ENCODE results near the gene EPHA2. TPM values are rescaled to one million over a fixed set of nuclear protein-coding genes. Genes with fewer than 3 reads are reported as not detected.

The EPHA2 gene
- total RNA-seq, 1 donor from 2014 or later, result 76.3 TPM

GRCh38 chr1:16143566-16144324 is 12.1 kb downstream of the EPHA2 start:
- TF ChIP-seq CTCF (IDR thresholded peaks at IDR 0.05; ENCODE audit: unreplicated experiment), result no peak
- Mint-ChIP-seq H3K36me3 (peaks cover 21% of the 10 kb centered on the region), H3K4me3 (no peak overlapping the region), H3K9me3 (no peaks in the 10 kb centered on the region), H3K27ac (peak overlapping the region; percentile 100), H3K27me3 (ENCODE audit: low read depth) (no peaks in the 10 kb centered on the region), H3K4me1 (peaks cover 74% of the 10 kb centered on the region)
- DNase-seq (ENCODE audit: low spot score in 2 of 2, unreplicated experiment in 2 of 2), result peak in 1 of 2 experiments; percentile 66

- Mint-ChIP-seq H3K9me3 (no peaks in the 10 kb centered on the region), H3K27ac (peak overlapping the region; percentile 100), H3K4me3 (no peak overlapping the region), H3K4me1 (peaks cover 78% of the 10 kb centered on the region), H3K27me3 (ENCODE audit: low read depth) (no peaks in the 10 kb centered on the region), H3K36me3 (peaks cover 14% of the 10 kb centered on the region)
- TF ChIP-seq CTCF (IDR thresholded peaks at IDR 0.05; ENCODE audit: unreplicated experiment), result no peak
- no peak for DNase-seq (ENCODE audit: low spot score in 2 of 2, unreplicated experiment in 2 of 2)
Observed at GRCh38 chr1:16143005-16143565, 12.8 kb downstream of the EPHA2 start.

- Mint-ChIP-seq H3K9me3 (no peaks in the 10 kb centered on the region), H3K4me3 (peak overlapping the region; percentile 34), H3K36me3 (peaks cover 10% of the 10 kb centered on the region), H3K27ac (peak overlapping the region; percentile 96), H3K4me1 (peaks cover 75% of the 10 kb centered on the region), H3K27me3 (ENCODE audit: low read depth) (no peaks in the 10 kb centered on the region)
- no peak for TF ChIP-seq CTCF (IDR thresholded peaks at IDR 0.05; ENCODE audit: unreplicated experiment)
- no peak for DNase-seq (ENCODE audit: low spot score in 2 of 2, unreplicated experiment in 2 of 2)
Observed at GRCh38 chr1:16142383-16142995, 13.4 kb downstream of the EPHA2 start.

DNA sequence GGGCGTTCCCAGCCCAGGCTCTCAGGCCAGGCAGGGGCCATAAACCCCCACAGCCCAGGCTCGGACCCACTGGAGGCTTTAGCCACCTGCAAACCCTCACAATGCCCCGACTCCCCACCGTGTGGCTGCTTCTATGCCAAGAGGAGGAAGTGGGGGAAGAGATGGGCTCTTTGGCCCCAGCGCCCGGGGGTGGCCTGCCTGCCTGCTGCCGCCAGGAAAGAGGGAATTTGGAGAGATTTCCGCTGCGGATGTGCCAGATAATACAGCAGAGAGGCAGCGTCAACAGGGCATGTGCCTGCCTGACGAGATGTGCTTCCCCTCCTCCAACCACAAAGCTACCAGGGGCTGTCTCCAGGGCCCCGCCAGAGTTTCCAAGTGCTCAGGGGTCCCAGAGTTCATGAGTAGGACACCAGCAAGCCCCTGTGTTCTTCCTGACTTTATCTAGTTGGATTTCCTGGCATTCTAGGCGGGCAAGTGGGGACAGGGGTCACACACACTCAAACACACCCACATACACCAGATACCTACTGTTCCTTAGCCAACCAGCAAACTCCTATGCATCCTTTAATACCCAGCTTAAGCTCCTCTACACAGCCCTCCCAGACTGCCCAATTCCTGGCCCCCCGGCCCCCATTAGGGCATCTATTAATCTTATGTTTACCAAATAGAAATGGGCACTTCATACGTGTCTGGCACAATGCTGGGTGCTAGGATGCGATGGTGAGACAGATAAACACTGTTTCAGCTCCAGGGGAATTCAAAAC is 14.1 kb downstream of the EPHA2 start:
- peak overlapping the region; percentile 96 for H3K27ac Mint-ChIP-seq
- peak overlapping the region; percentile 34 for H3K4me3 Mint-ChIP-seq
- no peak for DNase-seq (ENCODE audit: low spot score in 2 of 2, unreplicated experiment in 2 of 2)
- peaks cover 6% of the 10 kb centered on the region for H3K36me3 Mint-ChIP-seq
- TF ChIP-seq CTCF (IDR thresholded peaks at IDR 0.05; ENCODE audit: unreplicated experiment), result no peak
- H3K4me1 Mint-ChIP-seq, result peaks cover 67% of the 10 kb centered on the region
- H3K27me3 Mint-ChIP-seq (ENCODE audit: low read depth), result no peaks in the 10 kb centered on the region
- no peaks in the 10 kb centered on the region for H3K9me3 Mint-ChIP-seq

DNA sequence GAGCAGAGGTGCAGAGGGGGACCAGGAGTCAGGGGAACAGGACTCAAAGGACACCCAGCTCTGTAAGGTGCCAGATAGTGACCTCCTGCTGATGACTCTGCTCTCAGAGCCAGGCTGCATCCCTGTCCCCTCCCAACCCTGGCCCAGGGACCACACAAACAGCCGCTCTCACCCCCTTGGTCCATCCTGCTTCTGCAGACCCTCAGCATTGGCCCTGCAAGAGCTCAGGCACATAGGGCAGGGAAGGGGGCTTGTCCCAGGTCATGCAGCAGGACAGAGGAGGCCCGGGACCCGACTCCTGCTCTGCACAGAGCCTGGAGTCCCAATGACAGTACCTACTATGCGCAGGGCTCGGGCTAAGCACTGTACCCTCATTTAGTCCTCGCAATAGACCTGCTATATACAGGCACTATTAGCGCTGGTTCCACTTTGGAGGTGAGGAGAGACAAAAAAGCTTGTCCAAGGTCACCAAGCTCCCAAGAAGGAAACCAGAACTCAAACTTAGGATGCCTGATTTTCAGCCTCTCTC is 15.7 kb downstream of the EPHA2 start:
- no peak overlapping the region for H3K4me3 Mint-ChIP-seq
- H3K27me3 Mint-ChIP-seq (ENCODE audit: low read depth), result no peaks in the 10 kb centered on the region

More for the DNA sequence above, 15.7 kb downstream of the EPHA2 start:
- Mint-ChIP-seq H3K4me1 (peaks cover 51% of the 10 kb centered on the region), H3K9me3 (no peaks in the 10 kb centered on the region), H3K36me3 (peaks cover 13% of the 10 kb centered on the region), H3K27ac (peak overlapping the region; percentile 88)
- DNase-seq (ENCODE audit: low spot score in 2 of 2, unreplicated experiment in 2 of 2), result no peak
- TF ChIP-seq CTCF (IDR thresholded peaks at IDR 0.05; ENCODE audit: unreplicated experiment), result no peak
